Measurements from ENCODE around the gene SPC25. TPM values are rescaled to one million over a fixed set of nuclear protein-coding genes. Genes with fewer than 3 reads are reported as not detected.

The SPC25 gene
- total RNA-seq, 1 experiment from 2014 or later = 29.8 TPM

DNA sequence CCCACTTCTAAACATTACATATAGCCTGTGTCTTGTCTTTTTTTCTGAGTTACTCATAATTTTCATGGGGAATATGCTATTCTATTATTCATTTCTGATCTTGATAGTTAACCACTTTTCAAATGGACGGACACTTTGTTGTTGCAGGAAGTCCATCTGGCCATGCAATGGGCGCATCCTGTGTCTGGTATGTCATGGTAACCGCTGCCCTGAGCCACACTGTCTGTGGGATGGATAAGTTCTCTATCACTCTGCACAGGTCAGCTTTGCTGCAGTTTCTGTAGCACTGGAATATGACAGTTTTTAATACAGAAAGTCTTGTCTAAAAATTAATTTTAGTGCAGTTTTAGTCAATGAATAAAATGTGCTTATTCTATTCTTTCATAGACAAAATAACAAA, 14.1 kb upstream of the SPC25 start:
- Histone ChIP-seq H3K9me2 (ENCODE audit: insufficient read depth) (no peaks in the 10 kb centered on the region), H3K27ac (ENCODE audit: low read depth, low read length) (no peak overlapping the region), H3K79me2 (ENCODE audit: insufficient read depth, low read length) (no peaks in the 10 kb centered on the region), H4K20me1 (ENCODE audit: insufficient read depth) (no peaks in the 10 kb centered on the region), H3K4me2 (ENCODE audit: low read length) (no peak overlapping the region), H2AFZ (ENCODE audit: low read depth, low read length, poor library complexity, severe bottlenecking) (no peak overlapping the region), H3K9me3 (ENCODE audit: control insufficient read depth in 1 of 2, insufficient read depth in 1 of 2, low read depth in 1 of 2, low read length in 2 of 2) (no peaks in the 10 kb centered on the region), H3K4me3 (replicated peaks in 1 of 2; ENCODE audit: low read depth in 1 of 2, low read length in 2 of 2) (no peak overlapping the region), H3K4me1 (ENCODE audit: control insufficient read depth in 1 of 2, insufficient read depth in 2 of 2, low read length in 2 of 2) (no peaks in the 10 kb centered on the region), H3K27me3 (ENCODE audit: insufficient read depth, low read length) (no peaks in the 10 kb centered on the region), H3K36me3 (ENCODE audit: control insufficient read depth in 1 of 2, insufficient read depth in 2 of 2, low read length in 2 of 2) (no peaks in the 10 kb centered on the region), H3K9ac (ENCODE audit: low read length) (no peak overlapping the region)
- CTCF ChIA-PET = no interaction called here
- BruUV-seq (replicated peaks) = no TSS peak
- ATAC-seq (no peak), DNase-seq (ENCODE audit: low read depth, low spot score) (no peak)
- POLR2A ChIA-PET = no interaction called here
- TF ChIP-seq MAX (IDR thresholded peaks at IDR 0.05) (no peak), ELF1 (IDR thresholded peaks at IDR 0.05; ENCODE audit: borderline replicate concordance, low read depth) (no peak), RAD21 (IDR thresholded peaks at IDR 0.05; ENCODE audit: low read depth) (no peak), POLR2A (IDR thresholded peaks at IDR 0.05; ENCODE audit: borderline replicate concordance, extremely low read depth, insufficient read depth, insufficient read length) (no peak), EZH2phosphoT487 (IDR thresholded peaks at IDR 0.05; ENCODE audit: borderline replicate concordance) (no peak), CBX3 (IDR thresholded peaks at IDR 0.05; ENCODE audit: low read depth) (no peak), ZNF274 (IDR thresholded peaks at IDR 0.05; ENCODE audit: low read depth, low read length) (no peak), JUND (IDR thresholded peaks at IDR 0.05) (no peak), ZFX (IDR thresholded peaks at IDR 0.05) (no peak)
- intact Hi-C loops (cut with micrococcal nuclease) = no loop called here
- RAD21 ChIA-PET (ENCODE audit: low non-redundant PET in 1 of 2, low total read pairs in 2 of 2, uncharacterized antibody in 2 of 2, unreplicated experiment in 2 of 2) = no interaction called here

DNA sequence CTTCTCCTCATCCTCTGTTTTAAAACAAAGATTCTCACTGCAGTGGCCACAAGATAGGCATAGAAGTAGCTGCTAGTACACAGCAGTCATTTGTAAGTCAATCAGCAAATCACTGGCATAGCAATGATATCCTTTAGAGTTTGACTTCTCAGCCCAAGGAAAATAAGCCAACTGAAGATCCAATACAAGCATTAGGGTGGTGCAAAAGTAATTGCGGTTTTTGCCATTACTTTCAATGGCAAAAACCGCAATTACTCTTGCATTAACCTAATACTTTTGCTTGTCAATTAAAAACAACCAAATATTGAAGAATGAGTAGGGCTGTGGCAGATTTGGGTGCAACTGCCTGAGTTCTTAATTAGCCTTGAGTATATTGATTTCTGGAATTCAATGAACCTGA, 13.7 kb upstream of the SPC25 start:
- no peak for ATAC-seq
- no peaks in the 10 kb centered on the region for H3K9me3 ChIP-seq (ENCODE audit: control insufficient read depth in 1 of 2, insufficient read depth in 1 of 2, low read depth in 1 of 2, low read length in 2 of 2)
- no peaks in the 10 kb centered on the region for H3K9me2 ChIP-seq (ENCODE audit: insufficient read depth)
- H4K20me1 ChIP-seq (ENCODE audit: insufficient read depth) = no peaks in the 10 kb centered on the region
- ChIA-PET RAD21 (ENCODE audit: low non-redundant PET in 1 of 2, low total read pairs in 2 of 2, uncharacterized antibody in 2 of 2, unreplicated experiment in 2 of 2) (no interaction called here), POLR2A (no interaction called here), CTCF (no interaction called here)
- no peak overlapping the region for H3K4me3 ChIP-seq (replicated peaks in 1 of 2; ENCODE audit: low read depth in 1 of 2, low read length in 2 of 2)
- H3K27ac ChIP-seq (ENCODE audit: low read depth, low read length) = no peak overlapping the region
- no peaks in the 10 kb centered on the region for H3K36me3 ChIP-seq (ENCODE audit: control insufficient read depth in 1 of 2, insufficient read depth in 2 of 2, low read length in 2 of 2)
- no TSS peak for BruUV-seq (replicated peaks)
- no peak overlapping the region for H3K4me2 ChIP-seq (ENCODE audit: low read length)
- H3K9ac ChIP-seq (ENCODE audit: low read length) = no peak overlapping the region
- H3K79me2 ChIP-seq (ENCODE audit: insufficient read depth, low read length) = no peaks in the 10 kb centered on the region
- H3K27me3 ChIP-seq (ENCODE audit: insufficient read depth, low read length) = no peaks in the 10 kb centered on the region
- no peaks in the 10 kb centered on the region for H3K4me1 ChIP-seq (ENCODE audit: control insufficient read depth in 1 of 2, insufficient read depth in 2 of 2, low read length in 2 of 2)
- DNase-seq (ENCODE audit: low read depth, low spot score) = no peak
- intact Hi-C loops (cut with micrococcal nuclease) = no loop called here
- H2AFZ ChIP-seq (ENCODE audit: low read depth, low read length, poor library complexity, severe bottlenecking) = no peak overlapping the region
- TF ChIP-seq REST (IDR thresholded peaks at IDR 0.05; ENCODE audit: low read depth) (no peak), EZH2 (IDR thresholded peaks at IDR 0.05) (no peak), ZNF274 (IDR thresholded peaks at IDR 0.05; ENCODE audit: low read depth, low read length) (no peak), EGR1 (IDR thresholded peaks at IDR 0.05; ENCODE audit: low read depth) (no peak), ZBTB33 (IDR thresholded peaks at IDR 0.05; ENCODE audit: extremely low read depth, insufficient replicate concordance, low read length) (no peak), SP1 (IDR thresholded peaks at IDR 0.05; ENCODE audit: low read depth) (no peak), CEBPB (IDR thresholded peaks at IDR 0.05; ENCODE audit: low read depth) (no peak), POLR2A (IDR thresholded peaks at IDR 0.05; ENCODE audit: borderline replicate concordance, extremely low read depth, insufficient read depth, insufficient read length) (no peak), ATF3 (IDR thresholded peaks at IDR 0.05) (no peak)

Data from HCT116 (cell line).